Measurements from ENCODE around the gene ZNF500.

ZNF500 gene

DNA sequence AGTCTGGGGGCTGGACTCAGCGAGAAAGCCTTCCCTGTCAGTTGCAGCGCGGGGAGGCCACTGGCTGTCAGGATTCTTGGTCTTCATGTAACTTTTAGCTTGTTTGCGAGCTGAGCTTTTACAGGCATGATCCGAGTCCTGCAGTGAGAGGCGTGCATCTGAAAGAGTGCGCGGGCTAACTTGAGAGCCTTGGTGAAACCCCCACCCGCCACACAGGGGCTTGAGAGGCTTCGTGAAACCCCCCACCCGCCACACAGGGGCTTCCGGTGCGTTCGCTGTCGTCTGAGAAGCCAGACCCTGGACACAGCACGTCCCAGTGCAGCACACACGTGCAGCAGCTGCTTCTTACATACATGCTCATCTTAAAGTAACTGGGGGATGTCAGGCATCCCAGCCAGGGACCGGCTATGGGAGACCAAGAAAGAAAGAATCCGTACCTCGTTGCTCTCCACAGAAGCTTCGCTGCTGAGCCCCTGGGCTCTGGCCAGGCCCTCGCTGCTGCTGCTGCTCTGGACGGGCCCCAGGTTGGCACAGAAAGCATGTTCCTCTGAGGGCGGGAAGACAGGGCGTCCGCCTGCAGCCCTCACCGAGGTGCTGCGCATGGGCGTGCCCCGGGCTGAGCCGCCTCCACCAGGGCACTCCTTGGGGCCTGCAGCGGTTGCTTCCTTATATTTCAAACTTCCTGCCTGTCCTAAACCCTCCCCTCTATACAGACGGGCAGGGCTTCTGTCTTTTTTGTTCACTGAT, 65.8 kb downstream of the ZNF500 start:
- no peak for DNase-seq

DNA sequence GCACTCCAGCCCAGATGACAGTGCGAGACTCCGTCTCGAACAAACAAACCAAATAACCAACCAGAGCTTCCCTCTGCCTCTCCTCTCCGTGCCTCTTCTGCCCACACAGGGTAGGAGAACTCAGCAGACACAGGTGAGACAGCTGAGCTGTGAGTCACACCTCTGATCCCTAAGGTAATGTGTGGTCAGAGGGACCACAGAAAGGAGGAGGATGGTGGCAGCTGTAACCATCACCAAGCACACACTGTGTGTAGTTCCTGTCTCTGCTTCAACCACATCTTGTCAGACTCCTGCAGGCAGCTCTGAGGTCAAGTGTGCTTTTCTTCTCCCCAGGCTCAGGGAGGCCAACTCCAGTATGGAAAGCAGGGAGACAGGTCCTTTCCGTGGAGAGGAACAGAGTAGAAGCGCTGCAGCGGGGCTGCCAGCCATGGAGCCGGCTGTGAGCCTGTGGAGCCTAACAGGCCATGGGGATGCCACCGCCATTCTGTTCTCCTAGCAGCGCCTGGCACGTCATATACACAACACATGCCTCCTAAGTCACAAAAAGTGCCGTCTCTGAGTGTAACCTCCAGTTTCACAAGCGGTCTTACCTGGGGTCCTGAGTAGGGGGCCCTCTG, 66.5 kb downstream of the ZNF500 start:
- no peak for DNase-seq

DNA sequence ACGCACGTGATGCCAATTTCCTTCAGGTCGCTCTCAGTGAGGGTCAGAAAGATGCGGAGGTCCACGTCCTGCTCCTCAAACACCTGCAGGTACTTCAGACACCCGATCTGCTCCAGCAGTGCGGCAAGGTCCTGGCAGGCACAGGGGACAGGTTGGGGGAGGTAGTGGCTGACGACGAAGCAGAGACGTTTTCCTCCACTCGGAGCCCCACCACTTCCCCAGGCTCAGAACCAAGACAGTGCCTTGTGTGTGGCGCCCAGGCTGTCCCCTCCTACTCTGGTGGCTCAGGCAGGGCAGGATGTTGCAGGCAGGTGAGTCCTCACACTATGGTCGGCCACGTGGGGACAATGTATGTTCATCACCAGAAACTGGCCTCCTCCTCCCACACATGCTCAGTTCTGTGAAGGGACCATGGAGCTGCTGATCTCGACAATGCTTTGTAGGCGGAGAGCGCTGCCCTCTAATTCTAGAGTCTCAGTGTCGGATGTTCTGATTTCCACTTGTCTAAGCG, 67.9 kb downstream of the ZNF500 start:
- DNase-seq = no peak

DNA sequence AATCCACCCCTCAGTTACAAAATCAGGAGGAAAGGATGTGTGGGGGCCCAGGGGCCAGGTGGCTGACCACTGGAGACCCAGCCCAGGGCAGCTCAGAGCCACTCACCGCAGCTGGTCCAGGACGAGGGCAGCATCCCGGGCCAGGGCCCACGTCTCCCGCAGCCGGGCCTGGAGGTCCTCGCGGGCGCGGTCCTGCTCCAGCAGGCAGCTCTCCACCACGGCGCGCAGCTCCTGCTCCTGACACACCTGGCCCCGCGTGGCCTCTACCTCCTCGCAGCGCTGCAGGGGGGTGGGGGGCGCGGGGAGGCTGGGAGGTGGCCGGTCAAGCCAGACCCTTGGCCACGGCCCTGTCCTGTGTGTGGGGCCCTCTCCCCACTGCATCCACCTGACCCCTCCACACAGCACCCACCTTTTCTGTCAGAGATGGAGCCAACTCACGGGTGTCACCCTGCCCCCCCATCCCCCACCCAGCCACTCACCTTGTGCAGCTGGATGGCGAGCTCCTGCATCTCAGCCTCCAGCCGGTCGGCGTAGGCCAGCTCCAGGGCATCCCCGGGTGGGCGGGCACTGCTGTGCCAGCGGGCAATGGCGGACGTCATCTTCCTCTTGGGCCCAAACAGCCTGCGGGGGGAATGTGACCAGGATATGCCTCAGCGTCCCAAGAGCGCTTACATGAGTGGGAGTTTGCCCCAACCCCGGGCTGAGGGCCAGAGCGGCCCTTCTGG, 68.5 kb downstream of the ZNF500 start:
- DNase-seq = no peak
